Measurements from ENCODE around the gene MED25.

- TF ChIP-seq CTCF (IDR thresholded peaks at IDR 0.05; ENCODE audit: poor library complexity, severe bottlenecking), result peak; percentile 17
- no peak for TF ChIP-seq EP300 (conservative IDR thresholded peaks at IDR 0.05; ENCODE audit: poor library complexity, severe bottlenecking)
- peak; percentile 87 for TF ChIP-seq POLR2AphosphoS5 (IDR thresholded peaks at IDR 0.05)
- TF ChIP-seq EZH2 (IDR thresholded peaks at IDR 0.05; ENCODE audit: borderline replicate concordance, insufficient read depth, low read length, poor library complexity, severe bottlenecking), result no peak
Measured at GRCh38 chr19:49876422-49877019, 58.4 kb downstream of the MED25 start.
